ENCODE results near the gene TM9SF3.

GRCh38 chr10:96610817-96611216 lies 24.0 kb upstream of the TM9SF3 start:
- TF ChIP-seq CTCF (conservative IDR thresholded peaks at IDR 0.05; ENCODE audit: low read depth, low read length) = no peak
- TF ChIP-seq EZH2 (IDR thresholded peaks at IDR 0.05; ENCODE audit: borderline replicate concordance, low read depth, low read length, poor library complexity, severe bottlenecking) = no peak

Measured in A673 (cell line).